Measurements from ENCODE around the gene SAMD7. TPM values are rescaled to one million over a fixed set of nuclear protein-coding genes. Genes with fewer than 3 reads are reported as not detected.
A peak's percentile ranks its signal among the peaks of the same experiment; 100 is the strongest.

The SAMD7 gene, protein sequence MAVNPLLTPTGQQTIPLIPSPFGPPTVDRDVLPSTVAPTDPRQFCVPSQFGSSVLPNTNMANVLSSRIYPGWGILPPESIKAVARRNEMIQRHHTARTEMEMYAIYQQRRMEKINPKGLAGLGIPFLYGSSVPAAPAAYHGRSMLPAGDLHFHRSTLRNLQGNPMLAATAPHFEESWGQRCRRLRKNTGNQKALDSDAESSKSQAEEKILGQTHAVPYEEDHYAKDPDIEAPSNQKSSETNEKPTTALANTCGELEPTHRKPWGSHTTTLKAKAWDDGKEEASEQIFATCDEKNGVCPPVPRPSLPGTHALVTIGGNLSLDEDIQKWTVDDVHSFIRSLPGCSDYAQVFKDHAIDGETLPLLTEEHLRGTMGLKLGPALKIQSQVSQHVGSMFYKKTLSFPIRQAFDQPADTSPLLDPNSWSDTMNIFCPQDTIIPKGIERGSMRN
- not detected in 2 replicates for total RNA-seq (2014; rRNA removed; shearing (Covaris generic))

DNA sequence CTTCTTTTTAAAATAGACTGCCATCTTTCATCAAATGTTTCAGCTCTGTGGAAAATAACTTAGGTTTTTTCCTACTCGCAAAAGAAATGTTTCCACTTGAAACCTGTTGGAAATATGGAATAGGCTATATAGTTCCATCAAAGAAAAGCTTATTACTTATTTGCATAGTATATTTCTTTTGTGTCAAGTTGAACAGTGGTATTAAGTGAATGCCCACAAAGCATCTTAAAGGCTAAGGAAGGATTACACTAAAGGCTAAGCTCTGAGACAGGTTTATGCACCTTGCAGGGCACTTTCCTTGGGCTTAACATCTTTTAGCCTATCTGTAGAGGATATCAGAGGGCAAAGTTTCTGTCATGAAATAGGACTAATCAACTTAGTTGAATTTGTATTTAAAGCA is at the start of gene SAMD7:
Gene SAMD7, plus strand, starts transcription at position 301 of the 400 bp plus-strand sequence. CDS start 7,927 bp downstream, outside the sequence.
- no peak for DNase-seq (ENCODE audit: low read depth)

DNA sequence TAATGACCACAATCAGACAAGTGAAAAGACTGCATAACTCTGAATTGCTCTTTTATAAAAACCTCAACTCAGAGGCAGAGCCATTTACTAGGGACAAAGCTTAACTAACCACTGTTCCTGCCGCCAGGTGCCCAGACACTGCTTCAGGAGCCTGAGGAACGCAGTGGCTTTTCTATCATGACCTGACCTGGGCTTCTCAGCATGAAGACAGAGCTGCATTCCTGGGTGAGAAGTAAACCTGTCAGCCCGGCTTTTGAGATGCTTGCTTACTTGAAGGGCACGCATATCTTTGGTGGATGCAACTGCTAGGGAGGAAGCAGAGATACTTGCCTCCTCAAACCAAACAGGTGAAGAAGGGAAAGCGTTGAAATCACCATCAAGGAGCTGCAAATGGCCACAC is 49.5 kb upstream of the SAMD7 start:
- no peak for DNase-seq (ENCODE audit: low read depth)

DNA sequence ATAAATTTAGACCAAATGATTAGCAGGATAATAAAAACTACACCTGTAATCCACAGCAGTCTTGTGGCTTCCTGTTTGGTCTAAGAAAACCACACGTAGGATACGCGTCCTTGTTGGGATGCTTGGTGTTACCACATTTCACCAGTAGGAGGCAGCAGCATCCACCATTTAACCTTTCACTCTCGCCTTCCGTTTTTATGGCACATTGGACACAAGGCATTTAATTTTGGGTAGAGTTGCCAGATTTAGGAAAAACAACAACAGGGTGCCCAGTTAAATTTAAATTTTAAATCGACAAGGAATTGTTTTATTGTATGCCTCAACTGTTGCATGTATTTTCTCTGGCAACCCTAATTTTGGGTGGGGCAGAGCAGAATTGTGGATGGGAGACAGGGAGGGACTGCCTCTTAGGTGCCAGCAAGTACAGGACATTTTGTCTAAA is 47.9 kb upstream of the SAMD7 start:
- peak; percentile 80 for DNase-seq (ENCODE audit: low read depth)

DNA sequence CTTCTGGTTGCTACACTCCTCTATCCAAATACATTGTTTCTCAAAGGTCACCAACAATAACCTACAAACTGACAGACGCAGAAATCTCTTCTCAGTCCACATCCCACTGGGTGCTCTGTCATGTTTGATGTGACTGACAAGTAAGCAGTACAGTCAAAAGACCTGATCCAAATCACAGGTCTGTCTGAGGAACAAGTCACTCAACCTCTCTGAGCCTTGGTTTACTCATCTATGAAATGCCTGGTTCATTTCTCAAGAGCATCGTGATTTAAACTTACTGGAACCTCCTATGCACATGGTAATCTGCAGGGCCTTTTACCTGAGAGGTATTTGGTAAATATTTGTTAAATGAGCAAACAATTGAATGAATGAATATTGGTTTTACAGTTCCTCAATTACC is 47.1 kb upstream of the SAMD7 start:
- no peak for DNase-seq (ENCODE audit: low read depth)

DNA sequence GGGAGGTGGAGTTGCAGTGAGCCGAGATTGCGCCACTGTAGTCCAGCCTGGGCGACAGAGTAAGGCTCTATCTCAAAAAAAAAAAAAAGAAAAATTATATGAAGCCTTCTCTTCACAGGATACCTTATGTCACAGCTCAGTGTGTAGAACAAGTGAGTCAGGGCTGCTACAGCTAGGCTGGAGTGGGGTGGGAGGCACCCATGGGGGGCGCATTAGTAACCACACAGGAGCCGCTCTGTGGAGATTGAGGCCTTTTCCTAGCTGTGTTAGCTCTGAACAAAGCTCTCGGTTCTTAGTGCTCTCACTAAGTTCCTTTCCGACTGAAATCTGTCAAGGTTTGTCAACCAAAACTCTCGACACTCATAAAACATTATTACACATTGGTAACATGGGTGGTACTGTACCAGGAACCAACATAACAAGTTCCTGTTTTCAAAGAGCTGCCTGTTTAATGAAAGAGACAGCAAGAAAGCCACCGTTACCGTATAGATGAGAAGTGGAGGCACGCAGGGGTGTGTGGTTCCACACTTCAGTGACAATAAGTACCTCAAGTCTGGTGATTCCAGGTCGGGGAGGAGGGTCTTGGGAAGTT is 46.1 kb upstream of the SAMD7 start:
- DNase-seq (ENCODE audit: low read depth) = no peak

DNA sequence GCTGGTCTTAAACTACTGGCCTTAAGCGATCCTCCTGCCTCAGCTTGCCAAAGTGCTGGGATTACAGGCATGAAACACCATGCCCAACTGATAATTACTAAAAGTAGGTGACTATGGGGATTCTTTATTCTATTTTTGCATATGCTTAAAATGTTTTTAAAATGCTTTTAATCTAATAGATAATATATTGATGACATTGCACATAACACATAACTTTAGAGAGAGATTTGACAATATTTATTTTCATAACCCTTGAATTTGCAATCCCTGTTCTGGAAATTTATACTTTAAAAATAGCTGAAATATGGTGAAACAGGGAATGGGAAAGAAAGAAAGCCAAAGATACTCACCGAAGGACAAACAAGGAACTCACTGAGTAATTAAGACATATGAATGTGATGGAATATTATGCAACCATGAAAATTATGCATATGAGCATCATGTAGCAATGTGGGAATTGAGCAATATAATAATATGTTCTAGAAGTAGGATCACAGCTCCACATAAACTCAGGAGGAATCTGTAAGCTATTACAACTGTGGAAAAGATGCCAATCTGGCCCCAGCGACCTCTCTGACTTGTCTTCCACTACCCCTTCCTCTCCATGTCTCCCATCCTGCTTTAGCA is 43.7 kb upstream of the SAMD7 start:
- DNase-seq (ENCODE audit: low read depth) = no peak

DNA sequence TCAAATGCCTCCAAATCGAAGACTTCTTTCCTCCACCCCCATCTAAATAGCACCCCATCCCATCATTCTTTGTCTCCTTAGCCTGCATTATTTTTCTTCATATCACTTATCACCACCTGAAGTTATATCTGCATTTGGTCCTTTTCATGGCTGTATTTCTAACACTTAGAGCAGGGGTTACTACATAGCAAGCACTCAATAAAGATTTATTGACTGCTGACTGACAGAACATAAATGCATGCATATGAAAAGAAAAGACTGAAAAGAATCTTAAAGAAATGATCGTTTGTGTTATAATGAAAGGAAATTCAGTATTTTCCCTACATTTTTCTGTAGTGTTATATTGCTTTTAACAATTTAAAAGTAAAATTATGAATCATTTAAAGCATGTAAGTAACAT is 43.0 kb upstream of the SAMD7 start:
- DNase-seq (ENCODE audit: low read depth) = no peak

DNA sequence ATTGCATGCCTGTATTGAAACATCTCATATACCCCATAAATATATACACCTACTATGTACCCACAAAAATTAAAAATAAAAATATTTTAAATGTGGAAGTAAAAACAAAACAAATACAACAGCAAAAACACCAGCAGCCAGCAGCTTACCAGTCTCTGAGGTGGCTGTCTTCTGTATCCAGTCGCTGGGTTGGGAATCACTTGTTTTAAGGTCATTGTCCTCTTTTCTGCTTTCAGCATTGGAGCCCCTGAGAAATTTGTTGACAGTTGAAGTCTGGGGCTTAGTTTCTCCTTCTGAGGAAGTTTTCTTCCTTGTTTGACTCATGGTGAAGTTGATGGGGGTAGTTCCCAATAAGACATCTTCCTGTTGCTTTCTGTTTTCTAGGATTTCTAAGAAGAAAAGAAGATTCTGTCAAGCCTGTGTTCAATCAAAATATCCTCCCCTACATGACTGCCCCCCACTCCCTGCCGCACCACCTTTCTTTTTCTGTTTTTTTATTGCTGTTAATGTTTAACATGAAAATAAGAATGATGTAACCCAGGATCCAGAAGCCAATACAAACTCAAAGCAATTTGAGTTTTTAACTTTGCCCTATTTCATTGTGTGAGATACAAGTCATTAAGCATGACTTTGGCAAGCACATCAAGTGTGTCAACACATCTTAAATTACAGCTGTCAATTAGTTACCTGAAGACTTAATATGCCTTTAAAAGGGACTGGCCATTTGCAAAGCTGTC is 41.7 kb upstream of the SAMD7 start, which contains the start of gene LRRC31:
Gene LRRC31, minus strand, starts transcription at position 452 of the 737 bp plus-strand sequence. Its CDS starts 128 bp downstream, at position 324.
- no peak for DNase-seq (ENCODE audit: low read depth)

DNA sequence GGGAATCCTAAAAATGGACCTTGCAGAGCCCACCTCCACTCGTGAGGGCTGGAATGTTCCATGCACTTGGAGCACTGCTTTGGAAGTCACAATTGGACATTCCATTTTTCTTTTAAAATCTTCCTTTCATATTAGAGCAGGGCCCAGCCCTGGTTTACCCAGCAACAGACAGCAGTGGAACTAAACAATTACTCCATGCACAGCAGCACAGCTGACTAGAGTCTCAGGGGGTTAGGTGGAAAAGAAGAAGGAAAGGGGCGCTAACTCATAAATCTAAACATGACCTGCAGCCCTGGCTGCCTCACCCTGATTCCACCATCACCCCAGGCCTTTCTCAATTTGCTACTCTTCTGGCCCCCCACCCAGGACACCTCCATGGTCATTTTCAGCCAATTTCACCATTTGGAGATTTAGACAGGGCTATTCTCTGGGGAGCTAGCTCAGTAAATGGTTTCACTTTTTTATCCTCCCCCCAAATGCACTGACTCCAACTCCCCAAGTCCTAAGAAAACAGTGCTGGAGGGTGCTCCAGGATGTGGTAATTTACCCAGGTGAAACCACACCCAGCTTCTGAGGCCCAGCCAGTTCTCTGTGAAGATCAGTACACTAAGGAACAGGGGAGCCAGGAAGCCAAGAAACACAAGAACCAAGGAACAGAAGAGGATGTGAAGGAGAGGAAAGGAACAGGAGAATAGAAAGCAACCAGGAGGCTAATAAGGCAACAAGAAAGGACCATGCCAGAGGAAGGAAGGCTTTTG is 40.1 kb upstream of the SAMD7 start:
- no peak for DNase-seq (ENCODE audit: low read depth)

DNA sequence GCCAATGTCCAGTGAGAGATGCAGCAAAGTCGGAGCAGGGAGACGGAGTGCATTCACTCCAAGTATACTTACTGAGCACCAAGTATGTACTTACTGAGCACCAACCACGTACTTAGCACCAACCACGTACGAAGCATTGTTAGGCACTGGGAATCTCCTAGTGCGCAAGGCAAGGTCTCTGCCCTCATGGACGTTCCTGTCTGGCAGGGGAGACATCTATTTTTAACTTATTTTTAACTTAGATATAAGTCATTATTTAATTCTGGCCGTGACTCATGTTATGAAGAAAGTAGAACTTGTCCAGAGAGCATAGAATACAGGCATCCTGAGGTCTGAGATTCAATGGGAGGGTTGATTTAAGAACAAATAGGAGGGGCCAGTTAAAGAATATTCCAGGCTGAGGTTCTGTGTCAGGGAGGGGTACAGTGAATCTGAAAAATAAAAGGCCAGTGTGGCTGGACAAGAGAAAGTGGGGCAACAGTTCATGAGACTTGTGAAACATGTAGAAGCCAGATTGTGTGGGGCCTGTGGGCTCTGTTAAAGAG is 32.3 kb upstream of the SAMD7 start:
- no peak for DNase-seq (ENCODE audit: low read depth)

DNA sequence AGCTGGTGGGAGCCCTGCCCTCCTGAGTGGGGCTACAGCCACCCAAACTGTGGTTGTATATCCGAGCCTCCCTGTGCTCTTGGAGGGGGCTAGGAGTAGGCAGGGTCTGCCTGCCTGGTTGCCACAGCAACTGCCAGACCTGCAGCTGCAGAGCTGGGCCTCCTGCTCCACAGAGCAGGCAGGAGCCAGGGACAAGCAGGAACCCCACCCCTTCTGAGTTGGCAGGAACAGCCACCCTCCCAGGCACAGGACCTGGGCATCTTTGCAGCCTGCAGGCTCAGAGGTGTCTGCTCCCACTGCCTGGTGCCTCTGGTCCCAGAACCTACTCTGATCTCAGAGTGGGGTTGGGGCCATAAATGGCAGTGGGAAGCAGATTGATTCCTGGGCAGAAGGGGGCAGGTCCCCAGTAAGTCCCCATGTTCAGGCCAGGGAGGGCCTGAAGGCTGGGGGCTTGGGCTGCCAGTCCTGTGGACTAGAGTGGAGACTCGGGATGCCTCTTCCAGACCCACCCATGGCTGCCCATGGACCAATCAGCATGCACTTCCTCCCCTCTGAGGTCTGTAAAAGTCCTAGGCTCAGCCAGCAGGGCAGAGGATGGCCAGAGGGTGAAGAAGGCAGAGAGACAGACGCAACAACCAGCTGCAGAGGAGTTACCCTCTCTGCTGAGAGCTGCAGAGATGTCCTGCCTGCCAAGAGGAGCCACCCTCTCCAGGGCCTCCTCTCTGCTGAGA is 31.4 kb upstream of the SAMD7 start:
- DNase-seq (ENCODE audit: low read depth) = no peak

DNA sequence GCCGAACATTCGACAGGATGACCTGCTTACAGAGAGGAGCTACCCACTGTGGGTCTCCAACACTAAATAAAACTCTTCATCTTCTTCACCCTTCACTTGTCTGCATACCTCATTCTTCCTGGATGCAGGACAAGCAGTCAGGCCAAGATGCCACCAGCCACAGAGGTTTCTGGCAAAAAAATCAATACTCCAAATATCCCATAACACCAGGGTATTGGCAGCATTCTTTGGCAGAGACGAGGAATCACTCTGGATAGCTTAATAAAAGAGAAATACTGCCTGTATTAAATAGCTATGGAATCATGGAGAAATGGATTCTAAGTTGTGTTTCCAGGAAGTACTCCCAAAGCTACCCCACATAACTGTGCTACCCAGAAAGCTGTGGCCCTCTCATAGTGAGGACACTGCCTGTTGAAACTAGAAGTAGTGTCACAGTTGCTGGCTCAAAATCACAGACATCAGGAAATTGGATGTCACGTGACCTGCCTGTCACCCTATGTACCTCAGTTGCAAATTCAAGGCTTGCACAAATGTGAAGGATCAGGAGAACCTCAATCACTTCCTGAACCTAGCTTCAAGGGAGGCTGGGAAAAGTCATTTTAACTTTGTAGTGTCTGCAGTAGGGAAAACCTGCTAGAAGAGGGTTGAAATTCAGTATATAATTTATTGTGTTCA is 30.7 kb upstream of the SAMD7 start:
- no peak for DNase-seq (ENCODE audit: low read depth)

DNA sequence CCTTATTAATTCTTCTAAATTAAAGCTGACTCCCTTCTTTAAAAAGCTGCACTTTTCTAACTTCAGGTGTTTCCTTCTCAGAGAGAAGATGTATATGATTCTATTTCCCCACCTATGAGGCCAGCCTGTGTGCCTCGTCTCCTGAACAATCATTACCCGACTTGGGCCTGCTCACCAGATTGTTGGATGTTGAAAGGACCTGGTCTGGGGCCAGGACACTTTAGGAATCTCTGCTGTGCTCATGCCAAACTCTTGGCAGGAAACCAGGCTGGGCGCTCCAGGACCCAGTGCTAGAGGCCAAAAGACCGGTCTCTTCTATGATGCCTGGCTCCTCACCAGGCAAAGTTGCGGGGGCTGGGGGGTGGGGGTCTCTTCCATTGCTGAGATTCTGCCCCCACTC is 24.7 kb upstream of the SAMD7 start:
- DNase-seq (ENCODE audit: low read depth) = peak; percentile 63

DNA sequence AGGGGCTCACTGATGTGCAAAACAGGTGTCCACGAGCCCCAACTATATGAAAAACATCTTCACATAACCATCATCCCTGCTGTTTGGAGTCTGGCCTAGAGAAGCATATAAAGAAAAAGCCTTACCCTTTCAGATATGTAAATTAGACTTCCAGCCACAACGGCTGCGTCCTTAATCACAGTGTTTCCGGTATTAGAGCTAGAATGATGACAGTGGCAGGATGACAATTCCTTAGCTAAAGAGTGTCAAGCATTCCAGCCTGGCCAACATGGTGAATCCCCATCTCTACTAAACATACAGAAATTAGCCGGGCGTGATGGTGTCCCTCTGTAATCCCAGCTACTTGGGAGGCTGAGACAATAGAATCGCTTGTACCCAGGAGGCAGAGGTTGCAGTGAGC is 19.5 kb upstream of the SAMD7 start:
- no peak for DNase-seq (ENCODE audit: low read depth)

DNA sequence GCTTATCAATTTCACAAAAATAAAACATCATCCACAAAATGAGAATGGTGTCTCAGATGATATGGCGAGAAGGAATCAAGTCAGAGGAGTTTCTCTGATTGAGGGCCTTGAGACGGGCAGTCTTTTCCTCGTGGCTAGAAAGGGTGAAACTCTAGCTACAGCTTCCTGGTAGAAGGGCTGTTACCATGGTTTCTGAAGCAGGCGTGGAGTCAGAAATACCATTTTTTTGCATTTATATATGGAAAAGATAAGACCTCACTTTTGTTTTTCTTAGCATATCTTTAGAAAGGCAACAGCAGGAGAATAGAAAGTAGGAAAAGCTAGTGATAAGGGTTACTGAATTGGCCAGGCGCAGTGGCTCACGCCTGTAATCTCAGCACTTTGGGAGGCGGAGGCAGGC is 17.3 kb upstream of the SAMD7 start:
- no peak for DNase-seq (ENCODE audit: low read depth)

DNA sequence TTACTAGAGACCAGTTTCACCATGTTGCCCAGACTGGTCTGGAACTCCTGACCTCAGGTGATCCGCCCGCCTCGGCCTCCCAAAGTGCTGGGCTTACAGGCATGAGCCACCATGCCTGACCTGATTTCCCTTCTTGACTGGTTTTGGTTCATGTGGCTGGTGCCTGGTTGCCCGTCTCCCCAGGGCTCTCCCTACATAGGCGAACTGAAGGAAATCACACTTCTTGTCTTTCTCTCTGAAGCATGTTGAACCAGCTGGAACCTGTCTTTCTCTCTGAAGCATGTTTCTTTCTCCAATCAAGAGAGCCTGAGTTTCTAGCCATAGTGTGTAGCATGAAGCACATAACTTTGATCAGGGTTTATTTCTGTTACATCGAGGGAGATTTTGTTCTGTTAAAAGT is 16.3 kb upstream of the SAMD7 start:
- no peak for DNase-seq (ENCODE audit: low read depth)

DNA sequence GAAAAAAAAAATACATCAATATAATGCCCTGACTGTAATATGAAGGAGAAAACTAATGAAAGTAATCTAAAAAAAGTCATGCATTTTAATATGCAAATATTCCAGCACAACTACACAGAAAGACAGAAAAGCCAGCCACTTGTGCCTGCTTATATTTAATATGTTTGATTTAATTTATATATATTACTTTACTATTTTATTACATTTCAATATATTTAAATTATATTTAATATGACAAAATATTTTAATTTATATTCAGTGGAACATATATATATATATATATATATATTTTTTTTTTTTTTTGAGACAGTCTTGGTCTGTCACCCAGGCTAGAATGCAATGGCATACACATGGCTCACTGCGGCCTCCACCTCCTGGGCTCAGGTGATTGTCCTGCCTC is 14.1 kb upstream of the SAMD7 start:
- DNase-seq (ENCODE audit: low read depth) = no peak

DNA sequence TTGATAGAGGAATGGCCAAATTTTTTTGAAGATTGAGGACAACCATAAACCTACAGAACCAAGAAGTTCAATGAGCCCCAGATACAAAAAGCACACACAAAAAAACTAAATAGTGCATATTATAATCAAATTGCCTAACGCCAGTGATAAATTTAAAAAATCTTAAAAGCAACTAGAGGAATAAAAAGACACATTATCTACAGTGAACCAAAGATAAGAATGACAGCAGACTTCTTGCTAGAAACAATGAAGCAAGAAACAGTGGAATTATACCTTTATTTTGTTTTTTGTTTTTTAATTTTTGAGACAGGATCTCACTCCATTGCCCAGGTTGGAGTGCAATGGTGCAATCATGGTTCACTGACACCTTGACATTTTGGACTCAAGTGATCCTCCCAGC is 9.9 kb upstream of the SAMD7 start:
- no peak for DNase-seq (ENCODE audit: low read depth)

DNA sequence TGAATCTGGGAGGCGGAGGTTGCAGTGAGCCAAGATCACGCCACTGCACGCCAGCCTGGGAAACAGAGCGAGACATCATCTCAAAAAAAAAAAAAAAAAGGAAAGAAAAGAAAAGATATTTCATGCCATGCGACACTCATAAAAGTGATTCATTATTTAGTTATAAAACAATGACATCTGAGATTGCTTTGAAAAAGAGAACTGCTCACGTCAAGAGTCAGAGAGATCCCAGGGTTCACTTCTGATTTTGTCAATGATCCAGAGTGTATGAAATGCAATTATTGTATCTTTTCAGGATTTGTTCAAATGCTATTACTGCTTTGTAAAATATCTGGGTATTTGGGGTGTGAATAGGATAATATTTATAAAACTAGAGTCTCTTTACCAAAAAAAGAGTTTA is 6.0 kb upstream of the SAMD7 start:
- DNase-seq (ENCODE audit: low read depth) = no peak

DNA sequence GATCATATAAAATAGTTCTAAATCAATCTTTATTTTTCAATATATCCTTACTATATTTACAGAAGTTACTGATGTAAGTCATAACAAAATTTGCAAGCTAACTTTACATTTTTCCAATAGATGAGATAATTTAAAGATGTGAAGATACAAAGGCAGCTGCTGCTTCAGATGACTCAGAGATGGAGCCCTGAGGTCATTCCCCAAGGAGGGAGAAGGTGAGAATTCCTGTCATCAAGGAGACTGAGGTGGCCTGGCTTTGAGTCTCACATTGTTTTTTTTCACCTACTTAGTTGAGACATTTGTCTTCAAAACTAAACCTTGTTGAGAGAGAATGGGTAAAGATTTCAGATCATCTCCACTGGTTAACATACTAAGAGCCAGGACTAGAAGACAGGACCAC is 3.9 kb upstream of the SAMD7 start:
- peak; percentile 32 for DNase-seq (ENCODE audit: low read depth)

Data from M059J (cell line).